Activated CD4-positive, CD25-positive, alpha-beta regulatory T cell treated with anti-CD3 and anti-CD28 coated beads, Interleukin-2, amount 50 U/mL, for 24 hours (primary cell): Measurements from ENCODE around the gene XPO5.
"Not testable (repeated sequence)": the region's sequence is repeated elsewhere in the genome, so short reads cannot be mapped to it uniquely, and the experiment has no call there.

Experiments
- ATAC-seq, 2 donors: fragments of 150-1000 bp; cut with Tn5 transposase; one replicate each; pipeline ENCODE4 v1.10.0; 2021; ENCODE audit warnings: mild to moderate bottlenecking in 1 of 2, moderate library complexity in 1 of 2

The XPO5 gene

GRCh38 chr6:43584892-43585570 is 9.2 kb upstream of the XPO5 start:
- ATAC-seq: peak; percentile 38 to 48

- no peak for ATAC-seq
Observed at GRCh38 chr6:43582911-43583310, 7.1 kb upstream of the XPO5 start.

- ATAC-seq: no peak
Observed at GRCh38 chr6:43579171-43579570, 3.3 kb upstream of the XPO5 start.

GRCh38 chr6:43578748-43579147 is 2.9 kb upstream of the XPO5 start:
- no peak for ATAC-seq

- peak in 1 of 2 donors; percentile 2 for ATAC-seq
Observed at GRCh38 chr6:43575105-43575771, 600 bp downstream of the XPO5 start.

- no peak for ATAC-seq
Observed at GRCh38 chr6:43572015-43572414, 3.8 kb downstream of the XPO5 start.

- peak; percentile 57 to 78 for ATAC-seq
Observed at GRCh38 chr6:43570876-43571441, 4.9 kb downstream of the XPO5 start.

GRCh38 chr6:43559328-43559727 is 16.5 kb downstream of the XPO5 start:
- no peak for ATAC-seq

- not testable (repeated sequence) for ATAC-seq
Observed at GRCh38 chr6:43557620-43558019, 18.2 kb downstream of the XPO5 start.

- ATAC-seq: no peak
Observed at GRCh38 chr6:43547222-43547621, 28.6 kb downstream of the XPO5 start.

- ATAC-seq: no peak
Observed at GRCh38 chr6:43544461-43544860, 31.4 kb downstream of the XPO5 start.

- no peak for ATAC-seq
Observed at GRCh38 chr6:43541774-43542471, 33.9 kb downstream of the XPO5 start.

- no peak for ATAC-seq
Observed at GRCh38 chr6:43540507-43540906, 35.3 kb downstream of the XPO5 start.

- ATAC-seq: not testable (repeated sequence)
Observed at GRCh38 chr6:43539409-43539808, 36.4 kb downstream of the XPO5 start.

- ATAC-seq: not testable (repeated sequence)
Observed at GRCh38 chr6:43538986-43539385, 36.9 kb downstream of the XPO5 start.

- no peak for ATAC-seq
Observed at GRCh38 chr6:43532201-43532600, 43.6 kb downstream of the XPO5 start.

- no peak for ATAC-seq
Observed at GRCh38 chr6:43524483-43524961, 51.3 kb downstream of the XPO5 start.

- no peak for ATAC-seq
Observed at GRCh38 chr6:43523284-43523683, 52.6 kb downstream of the XPO5 start.

- no peak for ATAC-seq
Observed at GRCh38 chr6:43522547-43523261, 53.1 kb downstream of the XPO5 start.

GRCh38 chr6:43521836-43522235 is 54.0 kb downstream of the XPO5 start:
- ATAC-seq: no peak

- ATAC-seq: no peak
Observed at GRCh38 chr6:43520097-43520496, 55.7 kb downstream of the XPO5 start.

- peak; percentile 12 to 24 for ATAC-seq
Observed at GRCh38 chr6:43517505-43518357, 58.1 kb downstream of the XPO5 start.
